Immature natural killer cell (primary cell): ENCODE data around the gene IL1RAPL2. TPM values are rescaled to one million over a fixed set of nuclear protein-coding genes. Genes with fewer than 3 reads are reported as not detected.
"Not testable (repeated sequence)": the region's sequence is repeated elsewhere in the genome, so short reads cannot be mapped to it uniquely, and the experiment has no call there.

Source experiments
- DNase-seq, 3 donors: peaks; one replicate each; pipeline ENCODE4 v3.0.0; 2022; ENCODE audit warnings: mixed read lengths in 1 of 3
- H3K27ac Mint-ChIP-seq, 6 donors: one replicate each; pipeline ENCODE4 v1.8.0; 2020; ENCODE audit warnings: mixed read lengths in 6 of 6, mild to moderate bottlenecking in 5 of 6, inconsistent platforms in 4 of 6, moderate library complexity in 3 of 6
- H3K27me3 Mint-ChIP-seq, 3 donors: one replicate each; pipeline ENCODE4 v1.8.0; 2020 to 2021; ENCODE audit warnings: low read depth in 3 of 3, mild to moderate bottlenecking in 3 of 3, mixed read lengths in 3 of 3, moderate library complexity in 3 of 3, inconsistent platforms in 1 of 3
- H3K36me3 Mint-ChIP-seq, 3 donors: one replicate each; pipeline ENCODE4 v1.8.0; 2020; ENCODE audit warnings: mixed read lengths in 3 of 3, inconsistent platforms in 2 of 3, mild to moderate bottlenecking in 2 of 3
- H3K4me1 Mint-ChIP-seq, 2 donors: one replicate each; pipeline ENCODE4 v1.8.0; 2020; ENCODE audit warnings: inconsistent platforms in 2 of 2, mild to moderate bottlenecking in 2 of 2, mixed read lengths in 2 of 2, moderate library complexity in 1 of 2
- H3K4me3 Mint-ChIP-seq, 5 donors: one replicate each; pipeline ENCODE4 v1.8.0; 2020; ENCODE audit warnings: mild to moderate bottlenecking in 5 of 5, mixed read lengths in 5 of 5, inconsistent platforms in 3 of 5, moderate library complexity in 3 of 5
- H3K9me3 Mint-ChIP-seq, 6 donors: one replicate each; pipeline ENCODE4 v1.8.0; 2020; ENCODE audit warnings: mild to moderate bottlenecking in 6 of 6, mixed read lengths in 6 of 6, inconsistent platforms in 4 of 6, moderate library complexity in 3 of 6
- polyA plus RNA-seq, 3 donors: library from polyadenylated mRNA; unstranded; fragments of 300-500 nt; fragmentation: Illumina TruSeq; gene quantifications; one replicate each; pipeline ENCODE4 v1.2.3, GENCODE V29; 2021

The IL1RAPL2 gene
- polyA plus RNA-seq, 3 donors from 2014 or later = not detected

DNA sequence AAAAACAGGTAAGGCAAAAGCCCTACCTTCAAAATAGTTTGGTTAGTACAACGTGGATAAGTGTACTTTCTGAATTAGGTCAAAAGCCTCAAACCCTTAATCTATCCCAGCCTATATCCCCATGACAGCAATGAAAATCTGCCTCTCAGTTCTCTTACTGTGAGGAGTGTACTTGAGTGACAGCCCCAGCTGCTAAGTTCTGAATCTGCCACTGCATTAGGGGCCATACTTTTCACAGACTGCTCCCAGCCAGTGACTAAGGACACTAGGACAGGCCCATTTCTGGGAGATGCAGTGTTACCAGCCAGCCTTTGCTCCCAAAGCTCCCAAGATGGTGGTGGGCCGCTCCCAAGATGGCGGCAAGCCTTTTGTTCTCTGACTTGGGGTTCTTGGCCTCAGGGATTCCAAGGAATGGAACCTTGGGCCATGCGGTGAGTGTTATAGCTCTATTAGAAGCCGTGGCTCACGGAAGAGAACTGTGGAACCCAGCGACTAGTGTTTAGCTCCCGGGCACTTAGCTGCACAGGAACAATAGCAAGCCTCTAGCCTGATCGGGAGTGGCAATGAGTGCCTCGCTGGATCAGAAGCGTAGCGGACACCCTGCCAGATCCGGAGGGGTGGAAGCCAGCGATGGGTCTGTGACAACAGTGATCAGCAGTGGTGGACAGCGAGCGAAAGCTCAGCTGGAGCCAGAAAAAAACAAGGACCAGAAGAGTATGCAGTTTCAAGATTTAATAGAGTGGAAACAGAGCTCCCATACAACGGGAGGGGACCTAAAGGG is 1080.8 kb downstream of the IL1RAPL2 start:
- no peak overlapping the region for H3K27ac Mint-ChIP-seq
- no peak for DNase-seq

DNA sequence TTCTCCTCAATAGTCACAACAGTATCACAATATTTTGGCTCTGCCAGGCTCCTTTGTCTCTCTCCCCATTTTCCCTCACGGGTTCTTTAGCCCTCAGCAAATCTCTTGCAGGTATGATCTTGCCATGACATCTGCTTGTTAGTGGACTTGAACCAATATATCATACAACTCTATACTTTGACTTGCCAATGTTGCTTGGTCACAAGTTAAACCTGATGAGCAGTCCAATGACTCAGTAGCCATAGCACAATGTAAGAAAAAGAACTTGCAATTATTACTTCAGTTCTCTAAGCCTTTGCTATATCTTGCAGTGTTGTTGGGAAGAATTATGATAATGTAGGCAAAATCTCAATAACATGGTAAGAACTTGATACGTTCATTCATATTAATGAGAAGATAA is 1081.8 kb downstream of the IL1RAPL2 start:
- Mint-ChIP-seq H3K9me3 (peaks cover 0 to 5% (median under 1%) of the 10 kb centered on the region in 6 donors), H3K27ac (no peak overlapping the region), H3K4me1 (no peaks in the 10 kb centered on the region), H3K36me3 (no peaks in the 10 kb centered on the region), H3K4me3 (no peak overlapping the region), H3K27me3 (peaks cover 0 to 7% (median 2%) of the 10 kb centered on the region in 3 donors)
- no peak for DNase-seq

More for the DNA sequence above, 1080.8 kb downstream of the IL1RAPL2 start:
- H3K9me3 Mint-ChIP-seq = peaks cover 0 to 3% (median 0%) of the 10 kb centered on the region in 6 donors
- no peaks in the 10 kb centered on the region for H3K36me3 Mint-ChIP-seq
- no peaks in the 10 kb centered on the region for H3K4me1 Mint-ChIP-seq
- H3K4me3 Mint-ChIP-seq = no peak overlapping the region
- peaks cover 0 to 6% (median 2%) of the 10 kb centered on the region in 3 donors for H3K27me3 Mint-ChIP-seq

- H3K4me1 Mint-ChIP-seq = no peaks in the 10 kb centered on the region
Observed at GRCh38 chrX:105648732-105649131, 1082.7 kb downstream of the IL1RAPL2 start.

GRCh38 chrX:105650577-105650976 is 1084.6 kb downstream of the IL1RAPL2 start:
- H3K36me3 Mint-ChIP-seq = no peaks in the 10 kb centered on the region
- no peak overlapping the region for H3K4me3 Mint-ChIP-seq
- DNase-seq = no peak
- H3K27me3 Mint-ChIP-seq = peaks cover 0 to 8% (median 2%) of the 10 kb centered on the region in 3 donors
- H3K9me3 Mint-ChIP-seq = peaks cover 0 to 5% (median 0%) of the 10 kb centered on the region in 6 donors
- no peaks in the 10 kb centered on the region for H3K4me1 Mint-ChIP-seq
- H3K27ac Mint-ChIP-seq = no peak overlapping the region

More at GRCh38 chrX:105648732-105649131, 1082.7 kb downstream of the IL1RAPL2 start:
- no peak overlapping the region for H3K4me3 Mint-ChIP-seq
- no peak overlapping the region for H3K27ac Mint-ChIP-seq
- H3K36me3 Mint-ChIP-seq = no peaks in the 10 kb centered on the region
- H3K9me3 Mint-ChIP-seq = peaks cover 0 to 5% (median 1%) of the 10 kb centered on the region in 6 donors
- DNase-seq = no peak
- peaks cover 0 to 9% (median 2%) of the 10 kb centered on the region in 3 donors for H3K27me3 Mint-ChIP-seq

- peaks cover 0 to 3% (median 0%) of the 10 kb centered on the region in 6 donors for H3K9me3 Mint-ChIP-seq
- no peaks in the 10 kb centered on the region for H3K4me1 Mint-ChIP-seq
- no peak overlapping the region for H3K4me3 Mint-ChIP-seq
- no peaks in the 10 kb centered on the region for H3K36me3 Mint-ChIP-seq
- peaks cover 0 to 8% (median 2%) of the 10 kb centered on the region in 3 donors for H3K27me3 Mint-ChIP-seq
- H3K27ac Mint-ChIP-seq = no peak overlapping the region
- no peak for DNase-seq
Observed at GRCh38 chrX:105650986-105651385, 1085.0 kb downstream of the IL1RAPL2 start.

DNA sequence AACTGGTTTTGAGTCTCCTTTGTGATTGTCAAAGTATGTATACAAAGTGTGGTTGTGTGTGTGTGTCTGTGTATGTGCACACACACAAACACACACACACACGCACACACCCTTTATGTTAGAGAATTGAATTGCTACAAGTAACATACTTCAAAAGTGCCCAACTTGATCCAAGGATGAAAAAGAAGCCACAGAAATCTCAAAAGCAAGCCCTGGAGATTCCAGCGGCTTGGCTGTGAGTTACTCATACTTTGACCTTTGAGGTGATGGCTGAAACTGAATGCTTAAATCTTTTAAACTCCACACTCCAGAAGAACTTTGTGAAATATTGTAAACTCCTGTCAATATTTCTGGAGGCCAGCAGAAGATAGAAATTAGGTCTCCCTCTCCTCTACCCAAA is 1087.9 kb downstream of the IL1RAPL2 start:
- H3K27me3 Mint-ChIP-seq = peaks cover 0 to 5% (median 2%) of the 10 kb centered on the region in 3 donors
- H3K27ac Mint-ChIP-seq = no peak overlapping the region
- H3K9me3 Mint-ChIP-seq = peaks cover 0 to 3% (median 0%) of the 10 kb centered on the region in 6 donors
- no peaks in the 10 kb centered on the region for H3K36me3 Mint-ChIP-seq
- no peak for DNase-seq
- H3K4me3 Mint-ChIP-seq = no peak overlapping the region
- H3K4me1 Mint-ChIP-seq = no peaks in the 10 kb centered on the region

DNA sequence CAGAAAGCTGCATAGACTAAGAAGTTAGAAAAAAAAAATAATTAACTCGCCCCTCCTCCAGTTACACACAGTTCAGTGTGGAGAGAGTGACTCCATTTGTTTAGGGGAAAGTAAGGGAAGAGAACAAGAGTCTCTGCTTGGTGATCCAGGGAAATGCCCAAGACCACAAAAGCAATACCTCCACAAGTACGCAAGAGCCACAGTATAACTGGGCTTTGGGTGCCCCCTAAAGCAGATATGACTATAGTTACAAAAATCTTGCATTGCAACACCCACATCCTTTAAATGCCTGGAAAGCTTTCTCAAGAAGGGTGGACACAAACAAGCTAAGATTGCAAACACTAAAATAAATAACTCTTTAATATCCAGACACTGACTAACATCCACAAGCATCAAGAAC is 1092.1 kb downstream of the IL1RAPL2 start:
- DNase-seq = no peak
- Mint-ChIP-seq H3K36me3 (no peaks in the 10 kb centered on the region), H3K27ac (no peak overlapping the region), H3K4me1 (no peaks in the 10 kb centered on the region), H3K9me3 (peaks cover 0 to 3% (median 0%) of the 10 kb centered on the region in 6 donors), H3K27me3 (peaks cover 2 to 3% (median 3%) of the 10 kb centered on the region in 3 donors), H3K4me3 (no peak overlapping the region)

DNA sequence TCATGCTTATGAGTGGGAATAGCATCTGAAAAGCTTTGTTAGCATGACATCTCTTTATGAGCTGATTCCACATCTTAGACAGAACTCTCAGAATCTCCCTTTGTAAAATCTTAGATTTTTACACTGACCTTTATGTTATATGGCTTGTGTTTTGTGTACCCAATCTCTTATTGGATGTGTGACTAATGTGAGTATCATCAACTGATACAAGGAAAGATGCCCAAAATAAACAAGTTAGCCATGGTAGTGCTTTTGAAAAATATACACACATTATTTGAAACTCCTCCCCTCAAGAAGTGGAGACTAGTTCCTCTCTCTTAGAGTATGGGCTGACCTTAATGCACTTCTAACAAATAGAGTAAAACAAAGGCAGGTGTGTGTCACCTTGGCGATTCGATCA is 1096.2 kb downstream of the IL1RAPL2 start:
- no peak overlapping the region for H3K27ac Mint-ChIP-seq
- H3K27me3 Mint-ChIP-seq = peaks cover 2 to 5% (median 2%) of the 10 kb centered on the region in 3 donors
- H3K4me1 Mint-ChIP-seq = no peaks in the 10 kb centered on the region
- no peak for DNase-seq
- peaks cover 0 to 3% (median 0%) of the 10 kb centered on the region in 6 donors for H3K9me3 Mint-ChIP-seq
- no peak overlapping the region for H3K4me3 Mint-ChIP-seq
- no peaks in the 10 kb centered on the region for H3K36me3 Mint-ChIP-seq

GRCh38 chrX:105664243-105664642 is 1098.2 kb downstream of the IL1RAPL2 start:
- H3K4me1 Mint-ChIP-seq = no peaks in the 10 kb centered on the region
- no peak overlapping the region for H3K27ac Mint-ChIP-seq
- H3K27me3 Mint-ChIP-seq = peaks cover 0 to 2% (median 2%) of the 10 kb centered on the region in 3 donors
- no peak for DNase-seq
- no peaks in the 10 kb centered on the region for H3K36me3 Mint-ChIP-seq
- H3K4me3 Mint-ChIP-seq = no peak overlapping the region
- H3K9me3 Mint-ChIP-seq = peaks cover 0 to 2% (median 0%) of the 10 kb centered on the region in 6 donors

GRCh38 chrX:105684288-105684687 is 1118.3 kb downstream of the IL1RAPL2 start:
- not testable (repeated sequence) for H3K27me3 Mint-ChIP-seq, H3K4me3 Mint-ChIP-seq, H3K4me1 Mint-ChIP-seq, H3K27ac Mint-ChIP-seq, DNase-seq, H3K36me3 Mint-ChIP-seq, H3K9me3 Mint-ChIP-seq

DNA sequence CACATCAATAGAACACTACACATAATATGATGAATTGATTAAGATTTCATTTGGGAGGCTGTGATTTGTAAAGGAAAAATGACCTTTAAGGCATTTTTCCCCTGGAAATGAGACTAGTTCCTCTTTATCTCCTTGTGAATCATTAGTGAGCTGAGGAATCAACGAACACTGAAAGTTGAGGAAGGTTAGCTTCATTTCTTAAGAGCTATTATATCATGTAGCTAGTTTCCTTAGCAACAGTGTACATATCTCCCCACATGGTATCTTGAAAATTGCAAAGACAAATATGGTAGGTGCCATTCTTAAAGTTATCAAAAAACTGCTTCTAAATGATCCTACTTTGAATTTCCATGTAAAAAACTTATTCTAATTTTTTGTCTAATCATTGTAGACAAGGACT is 1128.8 kb downstream of the IL1RAPL2 start:
- DNase-seq = no peak
- Mint-ChIP-seq H3K27ac (no peak overlapping the region), H3K4me1 (no peaks in the 10 kb centered on the region), H3K9me3 (peaks cover 0 to 9% (median 0%) of the 10 kb centered on the region in 6 donors), H3K4me3 (no peak overlapping the region), H3K27me3 (peaks cover 0 to 6% (median 0%) of the 10 kb centered on the region in 3 donors), H3K36me3 (no peaks in the 10 kb centered on the region)

- Mint-ChIP-seq H3K36me3 (no peaks in the 10 kb centered on the region), H3K27ac (no peak overlapping the region), H3K4me1 (no peaks in the 10 kb centered on the region), H3K4me3 (no peak overlapping the region), H3K27me3 (peaks cover 0 to 6% (median 0%) of the 10 kb centered on the region in 3 donors), H3K9me3 (peaks cover 0 to 9% (median 0%) of the 10 kb centered on the region in 6 donors)
- DNase-seq = no peak
Observed at GRCh38 chrX:105695451-105695850, 1129.5 kb downstream of the IL1RAPL2 start.

DNA sequence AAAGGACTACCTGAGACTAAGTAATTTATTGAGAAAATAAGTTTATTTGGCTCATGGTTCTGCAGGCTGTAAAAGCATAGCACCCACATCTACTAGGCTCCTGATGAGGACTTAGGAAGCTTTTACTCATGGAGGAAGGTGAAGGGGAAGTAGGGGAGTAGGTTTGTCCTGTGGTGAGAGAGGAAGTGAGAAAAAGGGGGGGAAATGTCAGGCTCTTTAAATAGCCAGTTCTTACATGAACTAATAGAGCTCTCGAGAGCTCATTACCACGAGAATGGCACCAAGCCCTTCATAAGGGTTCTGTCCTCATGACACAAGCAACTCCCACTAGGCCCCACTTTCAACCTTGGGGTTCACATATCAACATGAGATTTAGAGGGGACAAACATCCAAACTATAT is 1130.9 kb downstream of the IL1RAPL2 start:
- Mint-ChIP-seq H3K27ac (no peak overlapping the region), H3K4me3 (no peak overlapping the region), H3K36me3 (no peaks in the 10 kb centered on the region), H3K4me1 (no peaks in the 10 kb centered on the region), H3K27me3 (peaks cover 0 to 5% (median 0%) of the 10 kb centered on the region in 3 donors), H3K9me3 (peaks cover 0 to 9% (median 0%) of the 10 kb centered on the region in 6 donors)
- no peak for DNase-seq

DNA sequence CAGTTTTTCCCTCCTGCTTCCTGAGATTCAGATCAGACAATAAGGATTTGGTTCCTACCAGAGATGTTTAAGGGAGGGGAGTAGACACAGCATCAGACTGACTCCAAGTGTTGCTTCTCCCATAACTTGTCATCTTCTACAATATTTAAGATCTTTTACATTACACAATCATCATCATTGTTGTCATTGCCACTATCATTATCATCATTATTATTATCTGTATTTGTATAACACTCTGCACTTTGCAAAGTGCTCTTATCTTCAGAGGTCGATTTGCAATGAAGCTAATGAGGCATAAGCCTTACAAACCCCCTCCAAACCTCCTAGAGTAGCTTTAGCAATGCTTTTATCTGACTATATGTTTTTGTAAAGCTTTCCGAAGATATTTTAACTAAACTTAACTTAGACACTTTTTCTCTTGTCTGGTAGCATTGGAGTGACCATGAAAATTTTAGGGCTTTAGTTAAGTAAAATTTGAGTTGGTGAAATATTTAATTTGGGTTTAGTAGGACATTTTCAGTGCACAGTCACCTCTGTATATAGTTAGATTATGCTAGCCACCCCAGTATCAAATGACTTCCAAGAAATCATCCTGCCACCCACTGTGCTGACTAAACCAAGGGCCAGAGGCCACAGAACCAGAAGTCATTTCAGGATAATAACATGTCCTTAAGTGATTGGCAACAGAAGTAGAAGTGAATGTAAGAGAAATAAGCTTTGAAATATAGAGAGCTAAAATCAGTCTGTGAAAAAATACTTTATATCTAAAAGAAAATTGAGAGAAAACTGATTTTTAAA is 1132.2 kb downstream of the IL1RAPL2 start:
- peaks cover 0 to 9% (median 0%) of the 10 kb centered on the region in 6 donors for H3K9me3 Mint-ChIP-seq
- H3K4me1 Mint-ChIP-seq = no peaks in the 10 kb centered on the region
- H3K27ac Mint-ChIP-seq = no peak overlapping the region
- no peak for DNase-seq
- H3K4me3 Mint-ChIP-seq = no peak overlapping the region
- peaks cover 0 to 5% (median 0%) of the 10 kb centered on the region in 3 donors for H3K27me3 Mint-ChIP-seq
- H3K36me3 Mint-ChIP-seq = no peaks in the 10 kb centered on the region
